ENCODE results near the gene CFLAR. TPM values are rescaled to one million over a fixed set of nuclear protein-coding genes. Genes with fewer than 3 reads are reported as not detected.
A peak's percentile ranks its signal among the peaks of the same experiment; 100 is the strongest.

Gene CFLAR
- polyA plus RNA-seq, 1 donor from 2014 or later = 1.6 TPM

- Histone ChIP-seq H3K4me2 (ENCODE audit: low read length) (no peak overlapping the region), H3K4me3 (ENCODE audit: low read length) (no peak overlapping the region), H4K20me1 (ENCODE audit: insufficient read depth) (no peaks in the 10 kb centered on the region), H3K27me3 (ENCODE audit: insufficient read depth, low read depth, low read length) (no peaks in the 10 kb centered on the region), H3K27ac (ENCODE audit: low read length) (no peak overlapping the region), H2AFZ (ENCODE audit: low read depth, low read length) (no peak overlapping the region), H3F3A (ENCODE audit: insufficient read depth, low read length, poor library complexity, severe bottlenecking) (no peaks in the 10 kb centered on the region), H3K79me2 (replicated peaks; ENCODE audit: insufficient read depth, low read length) (no peaks in the 10 kb centered on the region), H3K9me3 (ENCODE audit: low read length) (no peaks in the 10 kb centered on the region), H3K36me3 (ENCODE audit: insufficient read depth, low read length) (no peaks in the 10 kb centered on the region), H3K9ac (ENCODE audit: low read length) (no peak overlapping the region), H3K9me2 (ENCODE audit: insufficient read depth, low read length) (no peaks in the 10 kb centered on the region)
- TF ChIP-seq RAD21 (conservative IDR thresholded peaks at IDR 0.05) = peak; percentile 45
- TF ChIP-seq EP300 (conservative IDR thresholded peaks at IDR 0.05; ENCODE audit: poor library complexity, severe bottlenecking) = no peak
- no peak for TF ChIP-seq MXI1 (conservative IDR thresholded peaks at IDR 0.05; ENCODE audit: poor library complexity, severe bottlenecking)
- TF ChIP-seq EZH2 (IDR thresholded peaks at IDR 0.05; ENCODE audit: borderline replicate concordance, insufficient read depth, low read length, poor library complexity, severe bottlenecking) = no peak
- peak; percentile 48 for TF ChIP-seq SMC3 (conservative IDR thresholded peaks at IDR 0.05; ENCODE audit: poor library complexity)
- no peak for TF ChIP-seq TAF1 (IDR thresholded peaks at IDR 0.05; ENCODE audit: low read depth)
- peak; percentile 58 for TF ChIP-seq CTCF (IDR thresholded peaks at IDR 0.05; ENCODE audit: poor library complexity, severe bottlenecking)
Measured at GRCh38 chr2:201158111-201158929, 42.4 kb downstream of the CFLAR start.

GRCh38 chr2:201164166-201164565, 48.2 kb downstream of the CFLAR start:
- no peak overlapping the region for H3K4me2 ChIP-seq (ENCODE audit: low read length)
- H2AFZ ChIP-seq (ENCODE audit: low read depth, low read length) = no peak overlapping the region
- H3K36me3 ChIP-seq (ENCODE audit: insufficient read depth, low read length) = no peaks in the 10 kb centered on the region
- no peaks in the 10 kb centered on the region for H4K20me1 ChIP-seq (ENCODE audit: insufficient read depth)
- no peaks in the 10 kb centered on the region for H3K9me3 ChIP-seq (ENCODE audit: low read length)
- H3K27me3 ChIP-seq (ENCODE audit: insufficient read depth, low read depth, low read length) = no peaks in the 10 kb centered on the region
- no peak overlapping the region for H3K4me3 ChIP-seq (ENCODE audit: low read length)
- H3K79me2 ChIP-seq (replicated peaks; ENCODE audit: insufficient read depth, low read length) = no peaks in the 10 kb centered on the region
- no peaks in the 10 kb centered on the region for H3F3A ChIP-seq (ENCODE audit: insufficient read depth, low read length, poor library complexity, severe bottlenecking)
- no peaks in the 10 kb centered on the region for H3K9me2 ChIP-seq (ENCODE audit: insufficient read depth, low read length)
- H3K27ac ChIP-seq (ENCODE audit: low read length) = no peak overlapping the region
- TF ChIP-seq RAD21 (conservative IDR thresholded peaks at IDR 0.05) = no peak
- no peak for TF ChIP-seq CTCF (IDR thresholded peaks at IDR 0.05; ENCODE audit: poor library complexity, severe bottlenecking)
- no peak for TF ChIP-seq EZH2 (IDR thresholded peaks at IDR 0.05; ENCODE audit: borderline replicate concordance, insufficient read depth, low read length, poor library complexity, severe bottlenecking)
- TF ChIP-seq EP300 (conservative IDR thresholded peaks at IDR 0.05; ENCODE audit: poor library complexity, severe bottlenecking) = no peak
- no peak for TF ChIP-seq POLR2AphosphoS5 (IDR thresholded peaks at IDR 0.05)
- TF ChIP-seq TAF1 (IDR thresholded peaks at IDR 0.05; ENCODE audit: low read depth) = no peak
- TF ChIP-seq SMC3 (conservative IDR thresholded peaks at IDR 0.05; ENCODE audit: poor library complexity) = no peak
- no peak for TF ChIP-seq REST (IDR thresholded peaks at IDR 0.05; ENCODE audit: borderline replicate concordance)
- no peak for TF ChIP-seq MXI1 (conservative IDR thresholded peaks at IDR 0.05; ENCODE audit: poor library complexity, severe bottlenecking)
- H3K9ac ChIP-seq (ENCODE audit: low read length) = no peak overlapping the region

Data from neural cell (in vitro differentiated cells).